CD8-positive, alpha-beta memory T cell (primary cell): ENCODE data around the gene NUP62CL. TPM values are rescaled to one million over a fixed set of nuclear protein-coding genes. Genes with fewer than 3 reads are reported as not detected.
"Not testable (repeated sequence)": the region's sequence is repeated elsewhere in the genome, so short reads cannot be mapped to it uniquely, and the experiment has no call there.

ENCODE experiments used
- CTCF ChIA-PET: fragments of 350-600 bp; sonication (Branson Sonifier 250); formaldehyde crosslinking; loops from one replicate; lab custom pipeline; 2021; ENCODE audit warnings: antibody characterized with exemption; lab: Charles Lee
- POLR2A ChIA-PET: fragments of 350-600 bp; sonication (Branson Sonifier 250); formaldehyde crosslinking; loops from one replicate; lab custom pipeline; 2021; ENCODE audit warnings: antibody characterized with exemption; lab: Charles Lee
- DNase-seq, 5 donors: peaks; one replicate each; pipeline versions ENCODE4 v3.0.0 to v3.0.0-alpha.2; 2020 to 2022; ENCODE audit warnings: mixed read lengths in 1 of 5
- H3K27ac ChIP-seq: one replicate; pipeline ENCODE4 v1.7.0; 2013; ENCODE audit warnings: low read depth, mild to moderate bottlenecking, low read length, moderate library complexity
- H3K27me3 ChIP-seq: 2 replicates; pipeline ENCODE4 v1.7.0; 2013; ENCODE audit warnings: low read length, mild to moderate bottlenecking; ENCODE audit not compliant: insufficient read depth, poor library complexity, severe bottlenecking
- H3K36me3 ChIP-seq: 2 replicates; pipeline ENCODE4 v1.7.0; 2013; ENCODE audit warnings: mild to moderate bottlenecking, low read length, moderate library complexity; ENCODE audit not compliant: insufficient read depth
- H3K4me1 ChIP-seq: 2 replicates; pipeline ENCODE4 v1.7.0; 2013; ENCODE audit warnings: mild to moderate bottlenecking, low read length, moderate library complexity; ENCODE audit not compliant: insufficient read depth
- H3K4me3 ChIP-seq: 2 replicates; pipeline ENCODE4 v1.7.0; 2013; ENCODE audit warnings: mild to moderate bottlenecking, low read length
- H3K9me3 ChIP-seq: 2 replicates; pipeline ENCODE4 v1.7.0; 2013; ENCODE audit warnings: mild to moderate bottlenecking, low read length
- H3K27ac Mint-ChIP-seq, 8 donors: one replicate each; pipeline ENCODE4 v1.8.0; 2020 to 2021; ENCODE audit warnings: mixed read lengths in 8 of 8, mild to moderate bottlenecking in 6 of 8, inconsistent platforms in 3 of 8, moderate library complexity in 3 of 8
- H3K27me3 Mint-ChIP-seq, 2 donors: one replicate each; pipeline ENCODE4 v1.8.0; 2020 to 2021; ENCODE audit warnings: mixed read lengths in 2 of 2, mild to moderate bottlenecking in 1 of 2, moderate library complexity in 1 of 2
- H3K36me3 Mint-ChIP-seq, 3 donors: one replicate each; pipeline ENCODE4 v1.8.0; 2020 to 2021; ENCODE audit warnings: mixed read lengths in 3 of 3, inconsistent platforms in 1 of 3, mild to moderate bottlenecking in 1 of 3
- H3K4me1 Mint-ChIP-seq, 3 donors: one replicate each; pipeline ENCODE4 v1.8.0; 2020 to 2021; ENCODE audit warnings: mixed read lengths in 3 of 3, inconsistent platforms in 1 of 3, mild to moderate bottlenecking in 1 of 3
- H3K4me3 Mint-ChIP-seq, 7 donors: one replicate each; pipeline ENCODE4 v1.8.0; 2020 to 2021; ENCODE audit warnings: mixed read lengths in 7 of 7, mild to moderate bottlenecking in 6 of 7, moderate library complexity in 4 of 7, inconsistent platforms in 2 of 7
- H3K9me3 Mint-ChIP-seq, 5 donors: one replicate each; pipeline ENCODE4 v1.8.0; 2020 to 2022; ENCODE audit warnings: mixed read lengths in 5 of 5, mild to moderate bottlenecking in 3 of 5, moderate library complexity in 2 of 5, inconsistent platforms in 1 of 5
- polyA plus RNA-seq: library from polyadenylated mRNA; unstranded; fragments of 300-500 nt; fragmentation: Illumina TruSeq; gene quantifications from one replicate; pipeline ENCODE4 v1.2.3, GENCODE V29; 2021
- total RNA-seq, 2 experiments: library from RNA; stranded (reverse); gene quantifications; one replicate each; pipeline ENCODE4 v1.2.3, GENCODE V29; 2021

The NUP62CL gene
- total and polyA plus RNA-seq, 3 experiments from 2014 or later: 1.8 to 2.6 (median 2.0) TPM

- H3K36me3 ChIP-seq, DNase-seq, H3K27me3 Mint-ChIP-seq, H3K9me3 Mint-ChIP-seq, H3K4me1 ChIP-seq, H3K4me3 Mint-ChIP-seq, H3K9me3 ChIP-seq, H3K36me3 Mint-ChIP-seq, CTCF ChIA-PET, POLR2A ChIA-PET, H3K27ac Mint-ChIP-seq, H3K4me1 Mint-ChIP-seq, H3K27ac ChIP-seq, H3K4me3 ChIP-seq, H3K27me3 ChIP-seq: not testable (repeated sequence)
These were observed 48.6 kb downstream of the NUP62CL start for GRCh38 chrX:107157618-107158017.

GRCh38 chrX:107155621-107156430 is 50.4 kb downstream of the NUP62CL start:
- DNase-seq: peak in 1 of 5 donors; percentile 7
- H3K4me1 Mint-ChIP-seq, POLR2A ChIA-PET: not testable (repeated sequence)

DNA sequence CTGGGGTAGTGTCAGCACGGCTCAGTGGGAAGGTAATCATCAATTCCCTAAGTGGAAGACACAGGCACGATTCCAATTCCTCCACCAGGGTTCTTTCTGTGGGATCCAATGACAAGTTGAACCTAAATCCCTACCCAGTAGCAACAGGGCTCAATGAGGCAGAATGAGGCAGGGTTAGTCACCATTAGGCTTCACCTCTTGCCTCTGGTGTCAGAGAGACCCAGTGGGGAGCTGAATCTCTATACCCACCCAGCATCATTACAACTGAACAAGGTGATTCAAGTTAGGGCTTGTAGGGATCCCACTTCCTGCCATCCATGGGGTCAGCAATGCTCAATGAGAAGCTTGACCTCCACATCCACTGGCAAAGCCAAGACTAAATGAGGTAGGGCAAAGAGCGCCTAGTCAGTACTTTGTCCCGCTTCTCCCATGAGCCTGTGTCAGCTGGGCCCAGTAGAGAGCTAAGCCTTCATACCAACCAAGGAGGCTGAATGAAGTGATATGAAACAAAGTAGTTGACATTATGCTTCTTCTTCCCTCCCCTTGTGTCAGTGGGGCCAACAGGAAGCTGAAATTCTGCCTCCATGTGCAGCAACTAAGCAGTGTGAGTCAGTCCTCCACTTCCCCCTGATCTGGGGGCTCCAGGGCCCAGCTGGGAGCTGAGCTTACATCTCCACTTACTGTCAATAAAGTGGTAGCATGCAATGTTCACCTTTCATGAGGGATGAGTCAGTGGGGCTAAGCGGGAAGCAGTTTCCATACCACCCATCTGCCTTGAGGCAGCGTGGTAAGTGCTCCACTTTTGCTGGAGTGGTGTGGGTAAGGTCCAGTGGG is 51.2 kb downstream of the NUP62CL start:
- CTCF ChIA-PET: no interaction called here
- Mint-ChIP-seq H3K27me3 (peaks cover 0 to 8% of the 10 kb centered on the region in 2 donors), H3K36me3 (no peaks in the 10 kb centered on the region), H3K27ac (peak overlapping the region in 3 of 8 donors; percentile 21 to 54 (median 40)), H3K9me3 (peaks cover 0 to 2% (median 0%) of the 10 kb centered on the region in 5 donors), H3K4me3 (peak overlapping the region; percentile 49 to 80 (median 72)), H3K4me1 (peaks cover 0 to 5% (median 1%) of the 10 kb centered on the region in 3 donors)
- Histone ChIP-seq H3K4me1 (no peaks in the 10 kb centered on the region), H3K4me3 (no peak overlapping the region), H3K9me3 (no peaks in the 10 kb centered on the region), H3K36me3 (no peaks in the 10 kb centered on the region), H3K27ac (peak overlapping the region; percentile 31), H3K27me3 (no peaks in the 10 kb centered on the region)
- no peak for DNase-seq
- POLR2A ChIA-PET: no interaction called here

More at GRCh38 chrX:107155621-107156430, 50.4 kb downstream of the NUP62CL start:
- CTCF ChIA-PET, H3K4me1 ChIP-seq, H3K4me3 ChIP-seq, H3K9me3 Mint-ChIP-seq, H3K9me3 ChIP-seq, H3K36me3 Mint-ChIP-seq, H3K27me3 Mint-ChIP-seq, H3K27me3 ChIP-seq, H3K36me3 ChIP-seq: not testable (repeated sequence)
- peak overlapping the region; percentile 31 for H3K27ac ChIP-seq
- peak overlapping the region in 3 of 8 donors; percentile 11 to 54 (median 40) for H3K27ac Mint-ChIP-seq
- peak overlapping the region; percentile 14 to 80 (median 72) for H3K4me3 Mint-ChIP-seq

DNA sequence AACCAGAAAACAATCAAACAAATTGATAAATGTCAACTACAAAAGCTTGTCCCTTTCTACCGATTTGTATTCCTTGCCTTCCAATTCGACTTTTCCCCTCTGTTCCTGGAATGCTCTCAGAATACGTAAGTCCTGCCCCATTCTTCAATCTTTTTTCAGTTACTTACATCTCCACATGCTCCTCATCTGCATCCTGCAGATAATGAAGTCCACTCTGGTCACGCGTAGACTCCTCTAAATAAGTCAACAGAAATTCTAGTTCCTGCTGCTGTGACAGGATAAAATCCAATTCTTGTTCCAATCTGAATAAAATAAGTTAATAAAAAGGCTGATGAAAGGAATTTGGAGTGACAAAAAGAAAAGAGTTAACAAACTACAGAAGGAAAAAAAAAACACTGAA is 53.2 kb downstream of the NUP62CL start:
- POLR2A ChIA-PET: no interaction called here
- H3K27me3 ChIP-seq: no peaks in the 10 kb centered on the region
- CTCF ChIA-PET: no interaction called here

GRCh38 chrX:107146670-107147069 is 59.6 kb downstream of the NUP62CL start:
- POLR2A ChIA-PET: no interaction called here
- no peaks in the 10 kb centered on the region for H3K36me3 ChIP-seq
- peaks cover 0 to 10% of the 10 kb centered on the region in 2 donors for H3K27me3 Mint-ChIP-seq
- no peaks in the 10 kb centered on the region for H3K27me3 ChIP-seq
- DNase-seq: no peak
- no peaks in the 10 kb centered on the region for H3K9me3 Mint-ChIP-seq
- no peaks in the 10 kb centered on the region for H3K36me3 Mint-ChIP-seq
- no peak overlapping the region for H3K4me3 ChIP-seq
- H3K27ac ChIP-seq: no peak overlapping the region
- H3K27ac Mint-ChIP-seq: no peak overlapping the region
- CTCF ChIA-PET: no interaction called here
- H3K9me3 ChIP-seq: no peaks in the 10 kb centered on the region
- no peak overlapping the region for H3K4me3 Mint-ChIP-seq
- H3K4me1 ChIP-seq: no peaks in the 10 kb centered on the region
- H3K4me1 Mint-ChIP-seq: no peaks in the 10 kb centered on the region

More for the DNA sequence above, 53.2 kb downstream of the NUP62CL start:
- Histone ChIP-seq H3K4me1 (no peaks in the 10 kb centered on the region), H3K27ac (no peak overlapping the region), H3K36me3 (no peaks in the 10 kb centered on the region), H3K9me3 (no peaks in the 10 kb centered on the region), H3K4me3 (no peak overlapping the region)
- Mint-ChIP-seq H3K27me3 (peaks cover 0 to 14% of the 10 kb centered on the region in 2 donors), H3K4me3 (no peak overlapping the region), H3K27ac (no peak overlapping the region), H3K9me3 (peaks cover 0 to 2% (median 0%) of the 10 kb centered on the region in 5 donors), H3K4me1 (peaks cover 0 to 5% (median 1%) of the 10 kb centered on the region in 3 donors), H3K36me3 (no peaks in the 10 kb centered on the region)
- DNase-seq: no peak

DNA sequence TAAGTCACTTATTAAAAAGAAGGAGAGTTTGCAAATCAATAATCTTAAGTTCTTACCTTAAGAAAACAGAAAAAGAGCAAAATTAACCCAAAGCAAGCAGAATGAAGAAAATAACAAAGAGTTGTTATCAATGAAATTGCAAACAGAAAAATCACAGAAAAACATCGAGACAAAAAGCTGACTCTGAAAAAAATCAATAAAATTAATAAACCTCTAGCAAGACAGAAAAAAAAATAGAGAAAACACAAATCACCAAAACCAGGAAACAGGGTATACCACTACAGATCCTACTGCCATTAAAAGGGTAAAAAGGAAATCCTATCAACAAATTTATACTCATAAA is 70.3 kb downstream of the NUP62CL start:
- no peaks in the 10 kb centered on the region for H3K27me3 ChIP-seq
- Mint-ChIP-seq H3K36me3 (peaks cover 0 to 4% (median 0%) of the 10 kb centered on the region in 3 donors), H3K27me3 (peaks cover 0 to 7% of the 10 kb centered on the region in 2 donors), H3K9me3 (no peaks in the 10 kb centered on the region), H3K4me1 (peaks cover 0 to 9% (median 3%) of the 10 kb centered on the region in 3 donors), H3K27ac (no peak overlapping the region), H3K4me3 (no peak overlapping the region)
- DNase-seq: no peak
- H3K27ac ChIP-seq: no peak overlapping the region
- H3K36me3 ChIP-seq: no peaks in the 10 kb centered on the region
- no peak overlapping the region for H3K4me3 ChIP-seq
- no peaks in the 10 kb centered on the region for H3K4me1 ChIP-seq
- ChIA-PET CTCF (no interaction called here), POLR2A (no interaction called here)
- no peaks in the 10 kb centered on the region for H3K9me3 ChIP-seq

DNA sequence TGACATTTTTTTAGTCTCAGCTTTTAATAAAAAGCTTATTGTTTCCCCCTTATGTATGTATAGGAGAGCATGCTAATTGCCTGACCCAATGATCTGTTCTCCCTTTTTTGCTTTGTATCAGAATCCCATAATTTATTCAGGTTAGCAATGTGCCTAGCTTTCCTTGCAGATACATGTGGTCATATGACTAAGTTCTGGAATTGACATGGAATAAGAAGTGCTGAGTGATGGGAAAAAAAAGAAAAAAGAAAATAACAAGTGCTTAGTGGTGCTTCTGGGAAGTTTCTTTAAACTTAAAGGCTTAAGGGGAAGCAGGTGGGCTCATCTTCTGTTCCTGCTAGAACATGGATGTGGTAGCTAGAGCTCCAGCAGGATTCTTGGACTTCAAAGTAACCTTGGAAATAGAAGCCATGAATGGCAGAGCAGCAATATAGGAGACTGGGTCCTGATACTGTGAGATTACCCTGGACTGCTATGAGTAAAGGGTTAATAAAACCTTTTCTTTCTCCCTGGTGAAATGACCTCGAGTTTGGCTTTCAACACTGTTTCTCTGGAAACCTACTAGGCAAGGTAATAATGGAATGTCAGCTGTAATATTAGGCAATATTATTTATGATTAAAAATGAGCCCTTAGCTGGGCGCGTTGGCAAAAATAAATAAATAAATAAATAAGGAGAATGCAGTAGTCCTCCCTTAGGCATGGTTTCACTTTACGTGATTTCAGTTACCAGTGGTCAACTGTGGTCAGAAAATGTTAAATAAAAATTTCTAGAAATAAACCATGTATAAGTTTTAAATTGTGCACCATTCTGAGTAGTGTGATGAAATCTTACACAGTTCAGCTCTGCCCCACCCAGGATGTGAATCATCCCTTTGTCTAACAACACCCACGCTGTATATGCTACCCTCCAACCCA is 70.9 kb downstream of the NUP62CL start:
- Histone ChIP-seq H3K9me3 (no peaks in the 10 kb centered on the region), H3K27me3 (no peaks in the 10 kb centered on the region), H3K36me3 (no peaks in the 10 kb centered on the region), H3K27ac (no peak overlapping the region), H3K4me1 (no peaks in the 10 kb centered on the region), H3K4me3 (no peak overlapping the region)
- no peak overlapping the region for H3K4me3 Mint-ChIP-seq
- ChIA-PET CTCF (no interaction called here), POLR2A (no interaction called here)
- H3K27ac Mint-ChIP-seq: no peak overlapping the region
- H3K27me3 Mint-ChIP-seq: peaks cover 0 to 7% of the 10 kb centered on the region in 2 donors
- no peak for DNase-seq
- peaks cover 0 to 4% (median 0%) of the 10 kb centered on the region in 3 donors for H3K36me3 Mint-ChIP-seq
- no peaks in the 10 kb centered on the region for H3K9me3 Mint-ChIP-seq
- H3K4me1 Mint-ChIP-seq: peaks cover 0 to 9% (median 3%) of the 10 kb centered on the region in 3 donors
